GM12873 (cell line): ENCODE measurements around the gene DTX2.

Source experiments
- TF ChIP-seq, protein P1 (sequence below): IDR thresholded peaks from 2 replicates; pipeline ENCODE4 v1.5.1; 2012; ENCODE audit warnings: low read depth, mild to moderate bottlenecking, moderate library complexity, low read length, control low read depth; ENCODE audit not compliant: insufficient read depth; ENCODE audit errors: missing control alignments

DTX2 gene

GRCh38 chr7:76506081-76506440 lies 44.6 kb downstream of the DTX2 start:
- TF ChIP-seq, protein P1, sequence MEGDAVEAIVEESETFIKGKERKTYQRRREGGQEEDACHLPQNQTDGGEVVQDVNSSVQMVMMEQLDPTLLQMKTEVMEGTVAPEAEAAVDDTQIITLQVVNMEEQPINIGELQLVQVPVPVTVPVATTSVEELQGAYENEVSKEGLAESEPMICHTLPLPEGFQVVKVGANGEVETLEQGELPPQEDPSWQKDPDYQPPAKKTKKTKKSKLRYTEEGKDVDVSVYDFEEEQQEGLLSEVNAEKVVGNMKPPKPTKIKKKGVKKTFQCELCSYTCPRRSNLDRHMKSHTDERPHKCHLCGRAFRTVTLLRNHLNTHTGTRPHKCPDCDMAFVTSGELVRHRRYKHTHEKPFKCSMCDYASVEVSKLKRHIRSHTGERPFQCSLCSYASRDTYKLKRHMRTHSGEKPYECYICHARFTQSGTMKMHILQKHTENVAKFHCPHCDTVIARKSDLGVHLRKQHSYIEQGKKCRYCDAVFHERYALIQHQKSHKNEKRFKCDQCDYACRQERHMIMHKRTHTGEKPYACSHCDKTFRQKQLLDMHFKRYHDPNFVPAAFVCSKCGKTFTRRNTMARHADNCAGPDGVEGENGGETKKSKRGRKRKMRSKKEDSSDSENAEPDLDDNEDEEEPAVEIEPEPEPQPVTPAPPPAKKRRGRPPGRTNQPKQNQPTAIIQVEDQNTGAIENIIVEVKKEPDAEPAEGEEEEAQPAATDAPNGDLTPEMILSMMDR, result no peak

- TF ChIP-seq, protein P1, result no peak
Measured at GRCh38 chr7:76507723-76508406, 46.4 kb downstream of the DTX2 start.

GRCh38 chr7:76509931-76510877 lies 48.7 kb downstream of the DTX2 start, which contains the start of gene UPK3B:
TSS of gene UPK3B (plus strand) at chr7:76510552. CDS start at chr7:76510653, 101 bp downstream.
- TF ChIP-seq, protein P1, result no peak

- TF ChIP-seq, protein P1, result peak; percentile 40
Measured at GRCh38 chr7:76512941-76513816, 51.7 kb downstream of the DTX2 start.

- TF ChIP-seq, protein P1, result no peak
Measured at GRCh38 chr7:76513817-76514799, 52.6 kb downstream of the DTX2 start.

- TF ChIP-seq, protein P1, result no peak
Measured at GRCh38 chr7:76514926-76515771, 53.6 kb downstream of the DTX2 start.
